ENCODE data around the gene MGAT5B.

- TF ChIP-seq CTCF (conservative IDR thresholded peaks at IDR 0.05 in 1 of 2, IDR thresholded peaks at IDR 0.05 in 1 of 2; ENCODE audit: extremely low read depth in 1 of 2, insufficient read depth in 1 of 2, low read depth in 1 of 2, low read length in 2 of 2) (no peak), EZH2 (IDR thresholded peaks at IDR 0.05; ENCODE audit: borderline replicate concordance, low read length) (no peak)
These were observed 87.0 kb downstream of the MGAT5B start for GRCh38 chr17:76955191-76955590.
